HG03045 (cell line): Measurements from ENCODE around the gene NAP1L4.
"Not testable (repeated sequence)": the region's sequence is repeated elsewhere in the genome, so short reads cannot be mapped to it uniquely, and the experiment has no call there.

ENCODE experiments used
- ATAC-seq: cut with Tn5 transposase; IDR thresholded peaks from one replicate; pipeline ENCODE4 v1.9.1; 2021; ENCODE audit warnings: mild to moderate bottlenecking, moderate library complexity; ENCODE audit not compliant: unreplicated experiment

The NAP1L4 gene

GRCh38 chr11:2938458-2939418 is 53.4 kb downstream of the NAP1L4 start:
- not testable (repeated sequence) for ATAC-seq

GRCh38 chr11:2937641-2938457 is 54.3 kb downstream of the NAP1L4 start:
- ATAC-seq = not testable (repeated sequence)

- ATAC-seq = no peak
Measured at GRCh38 chr11:2934611-2935239, 57.4 kb downstream of the NAP1L4 start.

- ATAC-seq = no peak
Measured at GRCh38 chr11:2934021-2934550, 58.0 kb downstream of the NAP1L4 start.

- no peak for ATAC-seq
Measured at GRCh38 chr11:2933375-2934020, 58.6 kb downstream of the NAP1L4 start.

GRCh38 chr11:2932850-2933251 is 59.3 kb downstream of the NAP1L4 start:
- ATAC-seq = no peak

- ATAC-seq = no peak
Measured at GRCh38 chr11:2931771-2932738, 60.1 kb downstream of the NAP1L4 start.

GRCh38 chr11:2931420-2931746 is 60.7 kb downstream of the NAP1L4 start:
- ATAC-seq = no peak

- ATAC-seq = no peak
Measured at GRCh38 chr11:2930704-2931419, 61.3 kb downstream of the NAP1L4 start.

GRCh38 chr11:2929950-2930703 is 62.0 kb downstream of the NAP1L4 start:
- ATAC-seq = no peak

- no peak for ATAC-seq
Measured at GRCh38 chr11:2929531-2929949, 62.6 kb downstream of the NAP1L4 start.

GRCh38 chr11:2928605-2929530 is 63.3 kb downstream of the NAP1L4 start, which contains the start of gene PHLDA2:
Gene PHLDA2, minus strand, starts transcription at chr11:2929420. Its CDS starts 56 bp downstream, at chr11:2929364.
- ATAC-seq = no peak

- ATAC-seq = no peak
Measured at GRCh38 chr11:2927851-2928604, 64.1 kb downstream of the NAP1L4 start.

- no peak for ATAC-seq
Measured at GRCh38 chr11:2927121-2927800, 64.9 kb downstream of the NAP1L4 start.

GRCh38 chr11:2926611-2927051 is 65.5 kb downstream of the NAP1L4 start:
- no peak for ATAC-seq
